ENCODE results near the gene XRCC6.
"Not testable (repeated sequence)": the region's sequence is repeated elsewhere in the genome, so short reads cannot be mapped to it uniquely, and the experiment has no call there.

The XRCC6 gene

DNA sequence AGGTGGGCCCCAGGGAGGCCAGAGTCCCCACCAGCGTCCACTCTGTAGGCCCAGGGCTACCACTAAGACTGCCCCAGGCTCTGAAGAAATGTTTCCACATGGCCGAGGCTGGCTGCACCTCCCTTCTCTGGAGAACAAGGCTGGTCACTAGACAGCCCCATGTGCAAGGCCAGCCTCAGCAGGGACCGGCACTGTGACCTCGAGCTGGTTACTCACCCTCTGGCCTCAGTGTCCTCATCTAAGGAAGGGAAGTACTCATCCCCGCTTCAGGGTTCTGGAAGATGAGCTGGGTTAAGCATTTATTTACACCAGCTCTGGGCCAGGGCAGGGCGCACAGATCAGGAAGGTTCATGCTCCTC is 41.1 kb upstream of the XRCC6 start:
- Histone ChIP-seq H3K27ac (ENCODE audit: low read length) (no peak overlapping the region), H3K4me3 (ENCODE audit: low read length in 2 of 2) (no peak overlapping the region), H3K4me1 (ENCODE audit: control insufficient read depth, insufficient read depth, low read length) (peaks cover 7% of the 10 kb centered on the region), H3K9me3 (ENCODE audit: control insufficient read depth in 2 of 2, low read length in 2 of 2) (no peaks in the 10 kb centered on the region), H3K9ac (ENCODE audit: low read length in 2 of 2) (no peak overlapping the region), H3K36me3 (ENCODE audit: control insufficient read depth in 2 of 2, insufficient read depth in 2 of 2, low read length in 2 of 2) (peaks cover 28 to 38% of the 10 kb centered on the region in 2 donors), H3K27me3 (ENCODE audit: control insufficient read depth in 1 of 2, insufficient read depth in 2 of 2, low read length in 2 of 2) (no peaks in the 10 kb centered on the region)

GRCh38 chr22:41582694-41583093 is 38.4 kb upstream of the XRCC6 start:
- Histone ChIP-seq H3K9me3 (ENCODE audit: control insufficient read depth in 2 of 2, low read length in 2 of 2) (no peaks in the 10 kb centered on the region), H3K27me3 (ENCODE audit: control insufficient read depth in 1 of 2, insufficient read depth in 2 of 2, low read length in 2 of 2) (no peaks in the 10 kb centered on the region), H3K36me3 (ENCODE audit: control insufficient read depth in 2 of 2, insufficient read depth in 2 of 2, low read length in 2 of 2) (peaks cover 27 to 32% of the 10 kb centered on the region in 2 donors), H3K4me3 (ENCODE audit: low read length in 2 of 2) (no peak overlapping the region), H3K4me1 (ENCODE audit: control insufficient read depth, insufficient read depth, low read length) (no peaks in the 10 kb centered on the region), H3K27ac (ENCODE audit: low read length) (no peak overlapping the region), H3K9ac (ENCODE audit: low read length in 2 of 2) (no peak overlapping the region)

- Histone ChIP-seq H3K4me3 (ENCODE audit: low read length in 2 of 2) (no peak overlapping the region), H3K9ac (ENCODE audit: low read length in 2 of 2) (no peak overlapping the region), H3K36me3 (ENCODE audit: control insufficient read depth in 2 of 2, insufficient read depth in 2 of 2, low read length in 2 of 2) (peaks cover 14 to 22% of the 10 kb centered on the region in 2 donors), H3K4me1 (ENCODE audit: control insufficient read depth, insufficient read depth, low read length) (peaks cover 11% of the 10 kb centered on the region), H3K9me3 (ENCODE audit: control insufficient read depth in 2 of 2, low read length in 2 of 2) (no peaks in the 10 kb centered on the region), H3K27ac (ENCODE audit: low read length) (no peak overlapping the region), H3K27me3 (ENCODE audit: control insufficient read depth in 1 of 2, insufficient read depth in 2 of 2, low read length in 2 of 2) (no peaks in the 10 kb centered on the region)
Observed at GRCh38 chr22:41584881-41585280, 36.2 kb upstream of the XRCC6 start.

DNA sequence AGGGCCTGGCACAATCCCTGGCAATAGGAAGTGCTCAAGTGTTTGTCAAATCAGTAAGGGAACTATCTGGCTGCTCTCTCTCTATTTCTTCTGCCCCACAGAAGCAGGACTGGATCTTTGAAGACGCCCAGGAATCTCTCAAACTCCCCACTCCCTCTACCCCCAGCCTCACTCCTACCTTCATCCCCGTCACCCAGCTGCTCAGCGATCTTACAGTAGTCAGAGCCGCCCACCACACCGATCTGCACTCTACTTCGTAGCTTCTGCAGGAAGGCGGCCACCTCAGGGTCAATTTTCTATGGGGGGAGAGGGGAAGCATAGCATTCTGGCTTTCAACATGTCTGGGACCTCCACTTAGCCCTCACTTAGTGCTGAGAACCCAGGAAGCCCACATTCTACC is 35.2 kb upstream of the XRCC6 start:
- no peak overlapping the region for H3K9ac ChIP-seq (ENCODE audit: low read length in 2 of 2)
- H3K27me3 ChIP-seq (ENCODE audit: control insufficient read depth in 1 of 2, insufficient read depth in 2 of 2, low read length in 2 of 2), result no peaks in the 10 kb centered on the region
- peaks cover 10 to 22% of the 10 kb centered on the region in 2 donors for H3K36me3 ChIP-seq (ENCODE audit: control insufficient read depth in 2 of 2, insufficient read depth in 2 of 2, low read length in 2 of 2)
- H3K9me3 ChIP-seq (ENCODE audit: control insufficient read depth in 2 of 2, low read length in 2 of 2), result no peaks in the 10 kb centered on the region
- H3K4me1 ChIP-seq (ENCODE audit: control insufficient read depth, insufficient read depth, low read length), result peaks cover 11% of the 10 kb centered on the region
- H3K4me3 ChIP-seq (ENCODE audit: low read length in 2 of 2), result no peak overlapping the region
- H3K27ac ChIP-seq (ENCODE audit: low read length), result no peak overlapping the region

DNA sequence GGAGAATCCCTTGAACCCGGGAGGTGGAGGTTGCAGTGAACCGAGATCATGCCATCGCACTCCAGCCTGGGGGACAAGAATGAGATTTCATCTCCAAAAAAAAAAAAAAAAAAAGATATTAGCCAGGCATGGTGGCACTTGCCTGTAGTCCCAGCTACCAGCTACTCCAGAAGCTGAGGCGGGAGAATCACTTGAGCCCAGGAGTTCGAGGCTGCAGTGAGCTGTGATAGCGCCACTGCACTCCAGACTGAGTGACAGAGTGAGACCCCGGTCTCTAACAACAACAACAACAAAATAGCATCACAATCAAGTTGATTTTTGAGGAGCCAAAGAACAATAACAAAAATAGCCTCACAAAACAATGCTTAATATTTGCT is 33.8 kb upstream of the XRCC6 start:
- Histone ChIP-seq H3K27ac (ENCODE audit: low read length) (no peak overlapping the region), H3K36me3 (ENCODE audit: control insufficient read depth in 2 of 2, insufficient read depth in 2 of 2, low read length in 2 of 2) (peaks cover 10 to 19% of the 10 kb centered on the region in 2 donors), H3K4me1 (ENCODE audit: control insufficient read depth, insufficient read depth, low read length) (peaks cover 11% of the 10 kb centered on the region), H3K9ac (ENCODE audit: low read length in 2 of 2) (no peak overlapping the region), H3K9me3 (ENCODE audit: control insufficient read depth in 2 of 2, low read length in 2 of 2) (no peaks in the 10 kb centered on the region), H3K4me3 (ENCODE audit: low read length in 2 of 2) (no peak overlapping the region), H3K27me3 (ENCODE audit: control insufficient read depth in 1 of 2, insufficient read depth in 2 of 2, low read length in 2 of 2) (no peaks in the 10 kb centered on the region)

DNA sequence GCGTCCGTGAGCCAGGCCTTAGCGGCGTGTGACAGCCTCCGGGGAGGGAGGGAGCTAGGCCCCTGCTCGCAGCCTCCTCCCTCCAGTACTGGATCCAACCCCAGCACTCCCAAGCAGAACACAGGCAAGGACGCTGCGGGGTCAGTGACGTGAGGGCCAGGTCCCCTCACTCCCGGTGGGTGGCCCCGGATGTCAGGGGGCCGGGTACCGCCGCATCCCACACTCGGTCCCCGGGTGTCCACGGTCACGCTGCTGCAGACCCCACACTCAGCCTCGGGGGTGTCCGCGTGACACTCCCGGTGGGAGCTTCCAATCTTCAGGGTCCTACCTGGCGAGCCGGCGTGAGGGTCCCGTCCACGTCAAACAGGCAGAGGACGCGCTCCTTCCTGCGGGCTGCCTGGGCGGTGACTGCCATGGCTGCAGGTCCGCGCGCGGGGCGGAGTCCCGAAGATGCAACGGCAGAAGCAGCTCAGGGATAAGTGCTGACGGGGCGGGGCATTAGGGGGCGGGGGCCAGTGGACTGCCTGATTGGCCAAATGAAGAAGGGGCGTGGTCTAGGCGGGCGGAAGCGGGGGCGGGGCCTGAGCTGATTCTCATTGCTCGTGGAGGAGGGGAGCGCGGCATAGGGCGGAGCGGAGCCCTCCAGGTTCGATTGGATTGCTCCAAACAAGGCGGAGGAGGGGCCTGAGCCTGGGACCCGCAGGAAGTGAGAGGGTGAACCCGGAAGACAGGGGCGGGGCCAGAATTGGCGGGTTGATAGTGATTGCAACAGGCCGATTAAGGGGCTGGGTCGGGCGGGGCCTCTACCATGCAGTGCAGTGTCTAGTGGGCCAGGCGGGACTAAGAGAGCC is 31.5 kb upstream of the XRCC6 start, which contains the start of gene PMM1:
Gene PMM1 (minus strand): TSS at position 450 of the 851 bp plus-strand sequence. CDS start 35 bp downstream, at position 415.
- H3K36me3 ChIP-seq (ENCODE audit: control insufficient read depth in 2 of 2, insufficient read depth in 2 of 2, low read length in 2 of 2), result peaks cover 3 to 4% of the 10 kb centered on the region in 2 donors
- H3K27me3 ChIP-seq (ENCODE audit: control insufficient read depth in 1 of 2, insufficient read depth in 2 of 2, low read length in 2 of 2), result no peaks in the 10 kb centered on the region
- H3K27ac ChIP-seq (ENCODE audit: low read length), result peak within 1 kb of the TSS; percentile 58
- peaks cover 11% of the 10 kb centered on the region for H3K4me1 ChIP-seq (ENCODE audit: control insufficient read depth, insufficient read depth, low read length)
- peak within 1 kb of the TSS; percentile 81 to 86 for H3K9ac ChIP-seq (ENCODE audit: low read length in 2 of 2)
- H3K4me3 ChIP-seq (ENCODE audit: low read length in 2 of 2), result peak within 1 kb of the TSS; percentile 95 to 97
- H3K9me3 ChIP-seq (ENCODE audit: control insufficient read depth in 2 of 2, low read length in 2 of 2), result no peaks in the 10 kb centered on the region

GRCh38 chr22:41593336-41593960 is 27.6 kb upstream of the XRCC6 start:
- H3K27ac ChIP-seq (ENCODE audit: low read length); H3K9me3 ChIP-seq (ENCODE audit: control insufficient read depth in 2 of 2, low read length in 2 of 2): not testable (repeated sequence)

GRCh38 chr22:41595703-41596102 is 25.4 kb upstream of the XRCC6 start:
- H3K4me3 ChIP-seq (ENCODE audit: low read length in 2 of 2), result no peak overlapping the region

More at GRCh38 chr22:41593336-41593960, 27.6 kb upstream of the XRCC6 start:
- not testable (repeated sequence) for H3K4me3 ChIP-seq (ENCODE audit: low read length in 2 of 2); H3K27me3 ChIP-seq (ENCODE audit: control insufficient read depth in 1 of 2, insufficient read depth in 2 of 2, low read length in 2 of 2); H3K36me3 ChIP-seq (ENCODE audit: control insufficient read depth in 2 of 2, insufficient read depth in 2 of 2, low read length in 2 of 2); H3K9ac ChIP-seq (ENCODE audit: low read length in 2 of 2)
- H3K4me1 ChIP-seq (ENCODE audit: control insufficient read depth, insufficient read depth, low read length), result peaks cover 14% of the 10 kb centered on the region

GRCh38 chr22:41596776-41597634 is 24.1 kb upstream of the XRCC6 start:
- no peaks in the 10 kb centered on the region for H3K9me3 ChIP-seq (ENCODE audit: control insufficient read depth in 2 of 2, low read length in 2 of 2)
- peaks cover 5 to 8% of the 10 kb centered on the region in 2 donors for H3K36me3 ChIP-seq (ENCODE audit: control insufficient read depth in 2 of 2, insufficient read depth in 2 of 2, low read length in 2 of 2)
- no peak overlapping the region for H3K27ac ChIP-seq (ENCODE audit: low read length)
- H3K4me1 ChIP-seq (ENCODE audit: control insufficient read depth, insufficient read depth, low read length), result peaks cover 5% of the 10 kb centered on the region
- H3K9ac ChIP-seq (ENCODE audit: low read length in 2 of 2), result peak overlapping the region in 1 of 2 donors; percentile 51
- no peak overlapping the region for H3K4me3 ChIP-seq (ENCODE audit: low read length in 2 of 2)
- H3K27me3 ChIP-seq (ENCODE audit: control insufficient read depth in 1 of 2, insufficient read depth in 2 of 2, low read length in 2 of 2), result no peaks in the 10 kb centered on the region

More at GRCh38 chr22:41595703-41596102, 25.4 kb upstream of the XRCC6 start:
- no peaks in the 10 kb centered on the region for H3K9me3 ChIP-seq (ENCODE audit: control insufficient read depth in 2 of 2, low read length in 2 of 2)
- peaks cover 5 to 6% of the 10 kb centered on the region in 2 donors for H3K36me3 ChIP-seq (ENCODE audit: control insufficient read depth in 2 of 2, insufficient read depth in 2 of 2, low read length in 2 of 2)
- H3K27me3 ChIP-seq (ENCODE audit: control insufficient read depth in 1 of 2, insufficient read depth in 2 of 2, low read length in 2 of 2), result no peaks in the 10 kb centered on the region
- H3K27ac ChIP-seq (ENCODE audit: low read length), result no peak overlapping the region
- H3K9ac ChIP-seq (ENCODE audit: low read length in 2 of 2), result no peak overlapping the region
- H3K4me1 ChIP-seq (ENCODE audit: control insufficient read depth, insufficient read depth, low read length), result peaks cover 5% of the 10 kb centered on the region

DNA sequence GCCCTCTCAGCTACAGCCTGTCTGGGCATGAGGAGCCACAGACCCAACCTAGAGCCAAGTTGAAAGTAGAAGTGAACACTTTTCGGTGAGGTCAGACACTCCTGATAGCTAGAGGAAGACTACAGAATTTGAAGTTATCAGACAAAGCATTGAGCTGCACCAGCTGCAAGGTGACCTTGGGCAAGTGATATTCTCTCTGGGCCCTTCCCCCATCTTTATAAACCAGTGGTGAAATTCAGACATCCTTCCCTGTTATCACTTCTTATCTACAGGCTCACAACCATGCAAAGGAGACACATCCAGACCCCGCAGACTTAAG is 23.5 kb upstream of the XRCC6 start:
- Histone ChIP-seq H3K4me1 (ENCODE audit: control insufficient read depth, insufficient read depth, low read length) (peaks cover 5% of the 10 kb centered on the region), H3K9ac (ENCODE audit: low read length in 2 of 2) (no peak overlapping the region)

More for the DNA sequence above, 23.5 kb upstream of the XRCC6 start:
- Histone ChIP-seq H3K9me3 (ENCODE audit: control insufficient read depth in 2 of 2, low read length in 2 of 2) (no peaks in the 10 kb centered on the region), H3K4me3 (ENCODE audit: low read length in 2 of 2) (no peak overlapping the region), H3K27ac (ENCODE audit: low read length) (no peak overlapping the region), H3K36me3 (ENCODE audit: control insufficient read depth in 2 of 2, insufficient read depth in 2 of 2, low read length in 2 of 2) (peaks cover 10 to 12% of the 10 kb centered on the region in 2 donors), H3K27me3 (ENCODE audit: control insufficient read depth in 1 of 2, insufficient read depth in 2 of 2, low read length in 2 of 2) (no peaks in the 10 kb centered on the region)
